ENCODE measurements around the gene TSNAX.

- no peak for TF ChIP-seq EZH2phosphoT487 (IDR thresholded peaks at IDR 0.05; ENCODE audit: borderline replicate concordance)
- TF ChIP-seq CTCF (conservative IDR thresholded peaks at IDR 0.05; ENCODE audit: low read length): no peak
Observed at GRCh38 chr1:231606712-231607111, 78.2 kb downstream of the TSNAX start.
